Measurements from ENCODE around the gene ASCC3.
A peak's percentile ranks its signal among the peaks of the same experiment; 100 is the strongest.

The ASCC3 gene

DNA sequence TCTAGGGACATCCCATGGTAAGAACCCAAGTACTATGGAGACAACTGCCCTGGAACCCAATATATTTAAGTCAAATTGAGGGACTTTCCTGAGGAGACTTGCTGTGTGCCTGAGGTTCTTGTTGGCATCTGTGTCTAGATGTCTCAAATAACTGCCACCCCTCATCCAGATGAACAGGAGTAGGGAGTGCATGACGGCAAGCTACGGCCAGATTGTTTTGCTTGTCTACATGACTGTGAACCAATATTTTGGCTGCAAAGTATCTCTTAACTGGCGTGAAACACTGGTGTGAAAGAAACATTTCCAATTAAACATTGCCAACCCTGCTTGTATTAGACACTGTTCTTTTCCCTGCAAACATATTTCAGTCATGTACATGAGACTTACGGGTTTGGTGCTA lies 364.0 kb downstream of the ASCC3 start:
- H3K27ac ChIP-seq (ENCODE audit: poor library complexity, severe bottlenecking): no peak overlapping the region
- H3K36me3 ChIP-seq (ENCODE audit: low read depth): peaks cover 59% of the 10 kb centered on the region
- no peaks in the 10 kb centered on the region for H3K9me3 ChIP-seq (ENCODE audit: severe bottlenecking)
- DNase-seq (ENCODE audit: low spot score): no peak
- H3K4me3 ChIP-seq (ENCODE audit: severe bottlenecking): no peak overlapping the region
- H3K27me3 ChIP-seq (ENCODE audit: insufficient read depth, poor library complexity, severe bottlenecking): no peaks in the 10 kb centered on the region
- ATAC-seq (ENCODE audit: low read depth): no peak
- TF ChIP-seq, protein P1, sequence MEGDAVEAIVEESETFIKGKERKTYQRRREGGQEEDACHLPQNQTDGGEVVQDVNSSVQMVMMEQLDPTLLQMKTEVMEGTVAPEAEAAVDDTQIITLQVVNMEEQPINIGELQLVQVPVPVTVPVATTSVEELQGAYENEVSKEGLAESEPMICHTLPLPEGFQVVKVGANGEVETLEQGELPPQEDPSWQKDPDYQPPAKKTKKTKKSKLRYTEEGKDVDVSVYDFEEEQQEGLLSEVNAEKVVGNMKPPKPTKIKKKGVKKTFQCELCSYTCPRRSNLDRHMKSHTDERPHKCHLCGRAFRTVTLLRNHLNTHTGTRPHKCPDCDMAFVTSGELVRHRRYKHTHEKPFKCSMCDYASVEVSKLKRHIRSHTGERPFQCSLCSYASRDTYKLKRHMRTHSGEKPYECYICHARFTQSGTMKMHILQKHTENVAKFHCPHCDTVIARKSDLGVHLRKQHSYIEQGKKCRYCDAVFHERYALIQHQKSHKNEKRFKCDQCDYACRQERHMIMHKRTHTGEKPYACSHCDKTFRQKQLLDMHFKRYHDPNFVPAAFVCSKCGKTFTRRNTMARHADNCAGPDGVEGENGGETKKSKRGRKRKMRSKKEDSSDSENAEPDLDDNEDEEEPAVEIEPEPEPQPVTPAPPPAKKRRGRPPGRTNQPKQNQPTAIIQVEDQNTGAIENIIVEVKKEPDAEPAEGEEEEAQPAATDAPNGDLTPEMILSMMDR (IDR thresholded peaks at IDR 0.05; ENCODE audit: poor library complexity, severe bottlenecking): no peak
- no peaks in the 10 kb centered on the region for H3K4me1 ChIP-seq (ENCODE audit: insufficient read depth, poor library complexity, severe bottlenecking)

DNA sequence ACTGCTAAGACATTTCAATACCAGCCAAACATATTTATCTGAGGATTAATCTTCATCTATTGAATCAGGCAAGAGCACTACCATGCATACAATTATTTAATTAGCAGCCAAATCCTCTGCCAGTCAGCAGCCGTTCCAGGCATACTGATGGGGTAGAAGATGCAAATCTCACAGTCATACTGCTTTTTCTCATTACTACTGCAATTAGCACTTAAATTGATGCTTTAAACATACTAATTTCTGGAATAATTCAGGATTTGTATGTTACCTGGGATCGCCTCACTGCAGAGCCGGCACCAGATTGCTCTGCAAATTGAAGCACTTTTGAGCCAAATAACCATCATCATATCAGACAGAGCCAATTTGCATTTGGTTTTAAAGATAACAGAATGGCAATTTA lies 366.5 kb downstream of the ASCC3 start:
- TF ChIP-seq, protein P1 (IDR thresholded peaks at IDR 0.05; ENCODE audit: poor library complexity, severe bottlenecking): no peak
- H3K36me3 ChIP-seq (ENCODE audit: low read depth): peaks cover 75% of the 10 kb centered on the region
- ATAC-seq (ENCODE audit: low read depth): no peak

DNA sequence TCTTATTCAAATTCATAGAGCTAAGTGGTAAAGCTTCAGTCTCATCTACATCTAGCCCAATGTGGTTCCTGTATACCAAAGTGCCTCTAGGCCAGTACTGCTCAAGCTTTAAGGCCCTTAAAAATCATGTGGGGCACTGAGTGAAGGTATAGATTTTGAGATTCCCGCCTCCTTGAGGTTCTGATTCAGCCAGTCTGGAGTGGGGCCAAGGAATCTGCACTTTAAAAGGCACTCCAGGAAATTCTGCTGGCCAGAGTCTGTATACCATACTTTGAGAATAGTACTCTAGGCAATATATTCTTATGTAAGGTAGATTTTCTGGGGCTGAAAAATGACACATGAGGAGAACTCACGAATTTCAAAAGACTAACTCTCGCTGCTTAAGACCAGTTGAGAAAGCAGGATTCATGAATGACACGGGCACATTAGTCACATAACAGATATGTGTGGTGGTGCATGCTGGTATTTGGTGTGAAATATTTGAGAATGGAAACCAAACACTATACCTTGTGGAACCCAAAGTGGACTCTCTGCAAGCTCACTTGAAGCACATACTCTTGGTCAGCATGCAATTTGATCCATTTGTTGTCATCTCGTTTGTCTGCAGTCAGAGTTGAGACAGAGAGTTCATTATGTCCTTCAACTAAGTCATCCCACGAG lies 368.8 kb downstream of the ASCC3 start:
- Histone ChIP-seq H3K27ac (ENCODE audit: poor library complexity, severe bottlenecking) (no peak overlapping the region), H3K9me3 (ENCODE audit: severe bottlenecking) (no peaks in the 10 kb centered on the region), H3K4me3 (ENCODE audit: severe bottlenecking) (no peak overlapping the region), H3K27me3 (ENCODE audit: insufficient read depth, poor library complexity, severe bottlenecking) (no peaks in the 10 kb centered on the region), H3K36me3 (ENCODE audit: low read depth) (peaks cover 69% of the 10 kb centered on the region), H3K4me1 (ENCODE audit: insufficient read depth, poor library complexity, severe bottlenecking) (no peaks in the 10 kb centered on the region)
- TF ChIP-seq, protein P1 (IDR thresholded peaks at IDR 0.05; ENCODE audit: poor library complexity, severe bottlenecking): no peak
- ATAC-seq (ENCODE audit: low read depth) (peak; percentile 56; the same call in 1 of the 3 replicates), DNase-seq (ENCODE audit: low spot score) (no peak)

More for the DNA sequence above, 366.5 kb downstream of the ASCC3 start:
- Histone ChIP-seq H3K4me1 (ENCODE audit: insufficient read depth, poor library complexity, severe bottlenecking) (no peaks in the 10 kb centered on the region), H3K4me3 (ENCODE audit: severe bottlenecking) (no peak overlapping the region), H3K9me3 (ENCODE audit: severe bottlenecking) (no peaks in the 10 kb centered on the region), H3K27me3 (ENCODE audit: insufficient read depth, poor library complexity, severe bottlenecking) (no peaks in the 10 kb centered on the region), H3K27ac (ENCODE audit: poor library complexity, severe bottlenecking) (no peak overlapping the region)
- DNase-seq (ENCODE audit: low spot score): no peak

DNA sequence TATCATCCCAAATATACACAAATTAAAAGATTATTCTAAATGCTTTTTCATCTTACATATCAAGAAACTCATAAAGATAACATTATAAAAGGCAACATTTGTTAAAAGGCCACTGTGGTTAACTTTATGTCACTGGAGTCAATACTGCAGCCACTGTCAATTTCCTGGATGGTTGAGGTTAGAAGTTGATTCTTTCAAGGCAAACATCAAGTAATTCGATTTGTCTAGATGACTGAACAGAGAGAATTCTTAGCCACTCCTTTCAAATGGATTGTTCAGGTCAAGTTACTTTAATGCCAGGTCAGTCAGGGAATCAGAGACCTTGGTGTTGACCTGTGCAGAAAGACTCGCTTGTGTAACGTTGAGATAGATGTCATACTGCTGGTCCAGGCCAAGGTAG lies 372.0 kb downstream of the ASCC3 start:
- TF ChIP-seq, protein P1 (IDR thresholded peaks at IDR 0.05; ENCODE audit: poor library complexity, severe bottlenecking): no peak
- DNase-seq (ENCODE audit: low spot score): no peak
- no peak for ATAC-seq (ENCODE audit: low read depth)
- Histone ChIP-seq H3K27me3 (ENCODE audit: insufficient read depth, poor library complexity, severe bottlenecking) (no peaks in the 10 kb centered on the region), H3K4me3 (ENCODE audit: severe bottlenecking) (no peak overlapping the region), H3K36me3 (ENCODE audit: low read depth) (peaks cover 41% of the 10 kb centered on the region), H3K4me1 (ENCODE audit: insufficient read depth, poor library complexity, severe bottlenecking) (peaks cover 9% of the 10 kb centered on the region), H3K9me3 (ENCODE audit: severe bottlenecking) (no peaks in the 10 kb centered on the region), H3K27ac (ENCODE audit: poor library complexity, severe bottlenecking) (no peak overlapping the region)

DNA sequence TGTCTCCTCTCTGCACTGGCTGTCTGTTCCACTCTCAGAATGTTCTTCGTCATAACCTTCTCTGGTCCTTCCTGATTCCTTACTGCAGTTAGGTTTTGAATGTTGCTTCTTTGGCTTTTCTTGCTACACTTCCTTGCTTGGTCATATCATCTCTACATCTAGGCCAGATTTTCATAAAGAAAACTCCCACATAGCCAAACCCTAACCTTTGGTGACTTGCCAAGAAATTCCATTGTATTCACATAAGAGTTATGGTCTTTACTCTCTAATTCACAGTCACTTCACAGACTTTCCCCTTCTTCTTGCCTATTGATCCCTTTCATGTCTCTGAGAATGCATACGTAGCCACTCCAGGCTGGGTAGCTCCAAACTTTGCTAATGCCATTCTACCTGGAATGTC lies 374.5 kb downstream of the ASCC3 start:
- peaks cover 21% of the 10 kb centered on the region; the same call in 1 of the 2 replicates for H3K36me3 ChIP-seq (ENCODE audit: low read depth)
- H3K9me3 ChIP-seq (ENCODE audit: severe bottlenecking): no peaks in the 10 kb centered on the region
- no peak overlapping the region for H3K27ac ChIP-seq (ENCODE audit: poor library complexity, severe bottlenecking)
- H3K4me1 ChIP-seq (ENCODE audit: insufficient read depth, poor library complexity, severe bottlenecking): peaks cover 9% of the 10 kb centered on the region
- TF ChIP-seq, protein P1 (IDR thresholded peaks at IDR 0.05; ENCODE audit: poor library complexity, severe bottlenecking): no peak
- H3K4me3 ChIP-seq (ENCODE audit: severe bottlenecking): no peak overlapping the region
- DNase-seq (ENCODE audit: low spot score) (no peak), ATAC-seq (ENCODE audit: low read depth) (no peak)
- no peaks in the 10 kb centered on the region for H3K27me3 ChIP-seq (ENCODE audit: insufficient read depth, poor library complexity, severe bottlenecking)
